ENCODE results near the gene LRRC74A.

LRRC74A gene

GRCh38 chr14:76780360-76780759, 45.8 kb upstream of the LRRC74A start (continued):
- TF ChIP-seq TSHZ2 (CRISPR knock-in tag; IDR thresholded peaks at IDR 0.05) = no peak
- TF ChIP-seq PATZ1 (CRISPR knock-in tag; IDR thresholded peaks at IDR 0.05; ENCODE audit: borderline replicate concordance) = no peak
- TF ChIP-seq SNAI2 (CRISPR knock-in tag; IDR thresholded peaks at IDR 0.05) = no peak
- TF ChIP-seq CSDC2 (CRISPR knock-in tag; IDR thresholded peaks at IDR 0.05) = no peak
- TF ChIP-seq ZNF565 (CRISPR knock-in tag; conservative IDR thresholded peaks at IDR 0.05; ENCODE audit: low read depth) = no peak
- TF ChIP-seq PPARA (CRISPR knock-in tag; IDR thresholded peaks at IDR 0.05; ENCODE audit: borderline replicate concordance) = no peak
- TF ChIP-seq ESRRG (CRISPR knock-in tag; IDR thresholded peaks at IDR 0.05) = no peak
- no peak for TF ChIP-seq ZNF70 (CRISPR knock-in tag; IDR thresholded peaks at IDR 0.05)
- no peak for TF ChIP-seq ZFP30 (CRISPR knock-in tag; IDR thresholded peaks at IDR 0.05)

GRCh38 chr14:76780875-76781647, 45.1 kb upstream of the LRRC74A start:
- ATAC-seq = peak; percentile 42
- no peak for TF ChIP-seq ZFP3 (CRISPR knock-in tag; IDR thresholded peaks at IDR 0.05)
- TF ChIP-seq ZNF8 (CRISPR knock-in tag; IDR thresholded peaks at IDR 0.05) = no peak
- TF ChIP-seq ZNF70 (CRISPR knock-in tag; IDR thresholded peaks at IDR 0.05) = no peak
- no peak for TF ChIP-seq SNAI2 (CRISPR knock-in tag; IDR thresholded peaks at IDR 0.05)

- no peak for TF ChIP-seq PATZ1 (CRISPR knock-in tag; IDR thresholded peaks at IDR 0.05; ENCODE audit: borderline replicate concordance)
- no peak for TF ChIP-seq RARB (CRISPR knock-in tag; IDR thresholded peaks at IDR 0.05)
- no peak for TF ChIP-seq ZC3H10 (CRISPR knock-in tag; IDR thresholded peaks at IDR 0.05)
- no peak for TF ChIP-seq TSHZ2 (CRISPR knock-in tag; IDR thresholded peaks at IDR 0.05)
- TF ChIP-seq ZFP30 (CRISPR knock-in tag; IDR thresholded peaks at IDR 0.05) = no peak
- no peak for TF ChIP-seq ZFP3 (CRISPR knock-in tag; IDR thresholded peaks at IDR 0.05)
- no peak for TF ChIP-seq SNAI2 (CRISPR knock-in tag; IDR thresholded peaks at IDR 0.05)
- TF ChIP-seq ESRRG (CRISPR knock-in tag; IDR thresholded peaks at IDR 0.05) = no peak
- no peak for TF ChIP-seq CREB5 (CRISPR knock-in tag; IDR thresholded peaks at IDR 0.05; ENCODE audit: low read depth)
- TF ChIP-seq OSR1 (CRISPR knock-in tag; IDR thresholded peaks at IDR 0.05) = no peak
- no peak for TF ChIP-seq PPARA (CRISPR knock-in tag; IDR thresholded peaks at IDR 0.05; ENCODE audit: borderline replicate concordance)
- TF ChIP-seq CSRNP3 (CRISPR knock-in tag; IDR thresholded peaks at IDR 0.05) = no peak
- TF ChIP-seq CSDC2 (CRISPR knock-in tag; IDR thresholded peaks at IDR 0.05) = no peak
- TF ChIP-seq ZNF70 (CRISPR knock-in tag; IDR thresholded peaks at IDR 0.05) = no peak
- TF ChIP-seq TCF4 (CRISPR knock-in tag; IDR thresholded peaks at IDR 0.05; ENCODE audit: borderline replicate concordance) = no peak
- TF ChIP-seq GLIS3 (CRISPR knock-in tag; IDR thresholded peaks at IDR 0.05) = no peak
Observed at GRCh38 chr14:76781648-76782051, 44.6 kb upstream of the LRRC74A start.

More at GRCh38 chr14:76781648-76782051, 44.6 kb upstream of the LRRC74A start:
- ATAC-seq = no peak

Measured in SK-N-SH treated with all-trans-retinoic acid at 6 μM for 48 hours (cell line).